OCI-LY1 (cell line): ENCODE results near the gene DBN1.

Experiments
- H2AFZ ChIP-seq: fragments of 200-600 bp; sonication (generic), shearing (Covaris generic); 2 replicates; pipeline ENCODE4 v1.6.0; 2014; ENCODE audit warnings: antibody characterized with exemption, mild to moderate bottlenecking, low read length
- H3F3A ChIP-seq: fragments of 200-600 bp; sonication (generic), shearing (Covaris generic); 2 replicates; pipeline ENCODE4 v1.6.0; 2014; ENCODE audit warnings: mild to moderate bottlenecking, antibody characterized with exemption, low read length, moderate library complexity; ENCODE audit not compliant: insufficient read depth
- H3K27ac ChIP-seq: fragments of 200-600 bp; sonication (generic); 2 replicates; pipeline ENCODE4 v1.5.1; 2014; ENCODE audit warnings: low read length, mixed run types, mild to moderate bottlenecking, low read depth; ENCODE audit not compliant: poor library complexity, severe bottlenecking
- H3K27me3 ChIP-seq: fragments of 200-600 bp; sonication (generic); 2 replicates; pipeline ENCODE4 v1.6.0; 2014; ENCODE audit warnings: antibody characterized with exemption, mild to moderate bottlenecking, low read length, moderate library complexity; ENCODE audit not compliant: insufficient read depth
- H3K36me3 ChIP-seq: fragments of 200-600 bp; sonication (generic); 2 replicates; pipeline ENCODE4 v1.6.1; 2014; ENCODE audit warnings: mild to moderate bottlenecking, antibody characterized with exemption, low read length, moderate library complexity, mixed read lengths; ENCODE audit not compliant: insufficient read depth
- H3K4me1 ChIP-seq: fragments of 200-600 bp; sonication (generic); 2 replicates; pipeline ENCODE4 v1.5.1; 2014; ENCODE audit warnings: mild to moderate bottlenecking, low read length, moderate library complexity; ENCODE audit not compliant: insufficient read depth, severe bottlenecking
- H3K4me2 ChIP-seq: fragments of 200-600 bp; sonication (generic), shearing (Covaris generic); 2 replicates; pipeline ENCODE4 v1.6.1; 2014; ENCODE audit warnings: low read length
- H3K4me3 ChIP-seq: fragments of 200-600 bp; sonication (generic); 2 replicates; pipeline ENCODE4 v1.5.1; 2014; ENCODE audit warnings: low read length, low read depth, mild to moderate bottlenecking, mixed read lengths; ENCODE audit not compliant: poor library complexity, severe bottlenecking
- H3K79me2 ChIP-seq: fragments of 200-600 bp; shearing (Covaris generic); 2 replicates; pipeline ENCODE4 v1.6.1; 2016; ENCODE audit warnings: mixed run types, low read length, mixed read lengths; ENCODE audit not compliant: insufficient read depth
- H3K9ac ChIP-seq: fragments of 200-600 bp; sonication (generic), shearing (Covaris generic); 2 replicates; pipeline ENCODE4 v1.6.1; 2014; ENCODE audit warnings: mild to moderate bottlenecking, low read length, mixed read lengths
- H3K9me2 ChIP-seq: fragments of 200-600 bp; sonication (generic), shearing (Covaris generic); 2 replicates; pipeline ENCODE4 v1.6.1; 2014; ENCODE audit warnings: low read depth, mild to moderate bottlenecking, low read length, mixed read lengths
- H3K9me3 ChIP-seq: fragments of 200-600 bp; shearing (Covaris generic); 2 replicates; pipeline ENCODE4 v1.6.1; 2014; ENCODE audit warnings: low read length, mixed read lengths
- H4K20me1 ChIP-seq: fragments of 200-600 bp; sonication (generic), shearing (Covaris generic); 2 replicates; pipeline ENCODE4 v1.6.0; 2016; ENCODE audit warnings: mild to moderate bottlenecking, low read length; ENCODE audit not compliant: insufficient read depth
- CTCF ChIP-seq: fragments of 200-600 bp; sonication (generic), shearing (Covaris generic); IDR thresholded peaks from 2 replicates; pipeline ENCODE4 v1.5.1; 2017; ENCODE audit warnings: mild to moderate bottlenecking, antibody characterized with exemption, low read length, moderate library complexity, mixed read lengths
- EZH2 ChIP-seq: fragments of 200-600 bp; sonication (generic), shearing (Covaris generic); IDR thresholded peaks from 2 replicates; pipeline ENCODE4 v1.8.0; 2017; ENCODE audit warnings: borderline replicate concordance, mixed run types, mild to moderate bottlenecking, antibody characterized with exemption, low read length, moderate library complexity, mixed read lengths

Gene DBN1

GRCh38 chr5:177499842-177500241 lies 26.4 kb upstream of the DBN1 start:
- no peak overlapping the region for H3K4me2 ChIP-seq

GRCh38 chr5:177498013-177498787 lies 24.8 kb upstream of the DBN1 start:
- Histone ChIP-seq H4K20me1 (no peaks in the 10 kb centered on the region), H3K27ac (no peak overlapping the region)
- TF ChIP-seq CTCF: no peak
- no peak for TF ChIP-seq EZH2

More at GRCh38 chr5:177499842-177500241, 26.4 kb upstream of the DBN1 start:
- H3K9ac ChIP-seq: no peak overlapping the region
- no peak overlapping the region for H3K27ac ChIP-seq
- peaks cover 61% of the 10 kb centered on the region for H3K4me1 ChIP-seq
- H2AFZ ChIP-seq: no peak overlapping the region
- no peaks in the 10 kb centered on the region for H4K20me1 ChIP-seq
- TF ChIP-seq CTCF (no peak), EZH2 (no peak)
- H3F3A ChIP-seq: peaks cover 7% of the 10 kb centered on the region; the same call in 1 of the 2 replicates
- H3K79me2 ChIP-seq: no peaks in the 10 kb centered on the region
- no peaks in the 10 kb centered on the region for H3K27me3 ChIP-seq
- peaks cover 24% of the 10 kb centered on the region for H3K36me3 ChIP-seq
- no peak overlapping the region for H3K4me3 ChIP-seq
- H3K9me2 ChIP-seq: no peaks in the 10 kb centered on the region
- H3K9me3 ChIP-seq: no peaks in the 10 kb centered on the region

DNA sequence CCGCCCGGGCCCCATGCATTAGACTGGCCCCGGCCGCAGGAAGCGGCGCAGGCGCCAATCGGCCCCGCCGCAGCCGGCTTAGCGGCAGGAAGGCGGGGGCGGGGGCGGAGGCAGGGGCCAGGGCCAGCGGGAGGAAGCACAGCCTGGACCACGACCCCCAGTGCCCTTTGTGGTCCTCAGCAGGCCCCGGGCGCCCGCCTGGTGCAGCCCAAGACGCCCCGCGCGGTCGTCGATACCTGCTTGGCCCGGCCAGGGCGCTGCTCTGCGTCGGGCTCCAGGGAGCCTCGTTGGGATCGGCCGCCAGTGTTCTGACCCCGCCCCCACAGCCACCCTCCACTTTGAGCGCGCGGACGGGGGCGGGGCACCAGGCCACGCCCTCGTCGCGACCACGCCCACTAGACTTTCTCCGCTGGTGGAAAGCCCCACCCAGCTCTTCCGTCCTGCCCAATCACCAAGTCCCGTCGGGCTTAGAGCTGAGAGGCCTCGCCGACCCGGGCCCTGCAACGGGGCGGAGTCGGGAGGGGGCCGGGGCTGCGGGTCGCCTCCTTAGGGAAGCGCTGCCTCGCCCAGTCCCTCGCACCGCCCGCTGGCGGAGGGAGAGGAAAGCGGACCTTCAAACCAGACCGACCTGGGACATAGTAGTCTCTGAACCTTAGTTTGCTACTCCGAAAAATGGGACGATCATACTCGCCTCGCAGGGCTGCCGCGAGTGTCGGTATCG lies 24.0 kb upstream of the DBN1 start, which contains the start of gene PDLIM7:
Gene PDLIM7, minus strand, starts transcription at position 313 of the 721 bp plus-strand sequence. CDS start 1,092 bp downstream, outside the sequence.
- no peaks in the 10 kb centered on the region for H3K27me3 ChIP-seq
- no peaks in the 10 kb centered on the region for H3K9me2 ChIP-seq
- no peak for TF ChIP-seq EZH2
- TF ChIP-seq CTCF: no peak
- H3K79me2 ChIP-seq: no peaks in the 10 kb centered on the region
- H3K36me3 ChIP-seq: peaks cover under 1% of the 10 kb centered on the region; the same call in 1 of the 2 replicates
- peak within 1 kb of the TSS; percentile 80 for H3K4me3 ChIP-seq
- H3K4me2 ChIP-seq: peak within 1 kb of the TSS; percentile 71
- peak within 1 kb of the TSS; percentile 80 for H3K27ac ChIP-seq
- peaks cover 7% of the 10 kb centered on the region; the same call in 1 of the 2 replicates for H3F3A ChIP-seq
- peak within 1 kb of the TSS; percentile 81 for H3K9ac ChIP-seq
- H3K9me3 ChIP-seq: no peaks in the 10 kb centered on the region
- H4K20me1 ChIP-seq: no peaks in the 10 kb centered on the region
- H3K4me1 ChIP-seq: peaks cover 49% of the 10 kb centered on the region
- no peak within 1 kb of the TSS for H2AFZ ChIP-seq

More at GRCh38 chr5:177498013-177498787, 24.8 kb upstream of the DBN1 start:
- peaks cover 7% of the 10 kb centered on the region; the same call in 1 of the 2 replicates for H3F3A ChIP-seq
- no peaks in the 10 kb centered on the region for H3K27me3 ChIP-seq
- H3K79me2 ChIP-seq: no peaks in the 10 kb centered on the region
- peaks cover 8% of the 10 kb centered on the region; the same call in 1 of the 2 replicates for H3K36me3 ChIP-seq
- H2AFZ ChIP-seq: no peak overlapping the region
- H3K9ac ChIP-seq: peak overlapping the region; percentile 44
- no peaks in the 10 kb centered on the region for H3K9me3 ChIP-seq
- peak overlapping the region; percentile 80 for H3K4me3 ChIP-seq
- peaks cover 56% of the 10 kb centered on the region for H3K4me1 ChIP-seq
- peak overlapping the region; percentile 71 for H3K4me2 ChIP-seq
- no peaks in the 10 kb centered on the region for H3K9me2 ChIP-seq
